ENCODE results near the gene ADGRF5.

The ADGRF5 gene

DNA sequence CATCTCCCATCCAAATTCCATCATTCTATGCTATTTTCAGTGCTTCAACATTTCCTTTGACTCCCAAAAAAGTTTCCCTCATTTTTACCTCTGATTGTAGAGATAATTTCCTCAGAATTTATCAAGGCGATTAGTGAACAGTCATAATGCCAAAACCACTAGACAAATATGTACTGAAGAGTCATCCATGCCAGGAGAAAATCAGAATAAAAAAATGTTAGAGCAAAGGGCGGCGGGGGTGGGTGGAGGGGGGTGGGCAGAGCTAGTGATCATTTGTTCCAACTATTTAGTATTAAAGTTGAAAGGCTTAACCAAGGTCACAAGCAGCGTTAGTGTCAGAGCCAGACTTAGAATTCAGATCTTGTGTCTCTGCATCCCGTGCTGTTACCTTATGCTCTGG is 5.3 kb upstream of the ADGRF5 start:
- no peak for DNase-seq

DNA sequence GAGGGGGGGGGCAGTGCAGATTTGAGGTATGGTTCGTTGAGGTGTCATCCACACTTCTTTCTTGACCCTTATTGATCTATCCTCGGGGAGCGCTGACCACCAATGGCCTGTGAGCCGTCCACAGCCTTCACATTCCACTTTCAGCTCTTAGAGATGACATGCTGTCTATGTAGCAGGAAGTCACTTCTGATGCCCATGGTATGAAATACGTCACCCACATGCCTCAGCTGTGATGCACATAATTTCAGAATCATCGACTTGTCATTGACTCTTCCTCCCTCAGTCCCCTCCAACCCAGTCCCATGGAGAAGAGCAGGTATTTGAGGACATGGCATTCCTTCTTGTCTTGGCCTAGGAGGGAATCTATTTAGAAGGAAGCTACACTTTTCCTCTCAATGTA is 4.7 kb upstream of the ADGRF5 start:
- no peak for DNase-seq

DNA sequence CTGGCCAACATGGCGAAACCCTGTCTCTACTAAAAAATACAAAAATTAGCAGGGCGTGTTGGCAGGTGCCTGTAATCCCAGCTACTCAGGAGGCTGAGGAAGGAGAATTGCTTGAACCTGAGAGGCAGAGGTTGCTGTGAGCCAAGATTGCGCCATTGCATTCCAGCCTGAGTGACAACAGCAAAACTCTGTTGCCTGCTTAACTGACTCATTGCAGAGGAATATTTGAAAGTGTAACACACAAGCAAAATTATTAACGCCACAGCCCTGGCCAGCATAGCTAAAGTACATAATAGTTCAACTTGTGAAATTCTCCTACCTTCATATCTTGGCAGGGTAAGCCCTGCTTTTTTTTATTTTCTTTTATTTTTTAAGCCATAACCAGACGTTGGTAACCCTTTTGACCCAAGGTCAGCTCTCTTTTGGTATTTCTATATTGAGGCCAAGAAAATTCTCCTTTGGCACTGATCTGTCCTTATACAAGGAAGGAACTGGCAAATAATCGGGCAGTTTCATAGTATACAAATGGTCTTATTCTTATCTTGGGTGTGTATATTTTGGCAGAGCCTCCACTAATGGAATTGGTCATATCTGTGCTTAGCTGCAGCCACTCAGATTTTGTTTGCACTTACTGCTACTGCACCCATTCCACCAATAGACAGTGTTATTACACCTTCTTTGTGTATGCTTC is 4.0 kb upstream of the ADGRF5 start:
- no peak for DNase-seq

DNA sequence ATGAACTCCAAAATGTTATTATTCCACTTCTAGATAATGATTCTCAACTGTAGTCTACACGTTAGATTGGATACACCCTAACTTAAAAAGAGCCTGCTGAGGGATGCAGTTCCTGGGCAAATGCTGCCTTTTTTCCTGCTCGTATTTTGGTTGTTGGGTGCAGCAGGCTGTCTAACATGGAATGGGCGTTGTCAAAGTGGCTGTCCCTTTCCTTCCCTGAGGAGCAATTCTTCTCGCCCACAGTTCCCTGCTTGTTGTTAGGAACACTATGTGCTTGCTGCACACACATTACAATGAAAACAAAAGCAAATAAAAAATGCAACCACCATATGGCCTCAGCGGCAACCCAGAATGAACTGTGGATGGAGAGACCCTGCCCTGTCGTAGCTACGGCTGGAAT is 1.7 kb upstream of the ADGRF5 start:
- DNase-seq, result no peak

DNA sequence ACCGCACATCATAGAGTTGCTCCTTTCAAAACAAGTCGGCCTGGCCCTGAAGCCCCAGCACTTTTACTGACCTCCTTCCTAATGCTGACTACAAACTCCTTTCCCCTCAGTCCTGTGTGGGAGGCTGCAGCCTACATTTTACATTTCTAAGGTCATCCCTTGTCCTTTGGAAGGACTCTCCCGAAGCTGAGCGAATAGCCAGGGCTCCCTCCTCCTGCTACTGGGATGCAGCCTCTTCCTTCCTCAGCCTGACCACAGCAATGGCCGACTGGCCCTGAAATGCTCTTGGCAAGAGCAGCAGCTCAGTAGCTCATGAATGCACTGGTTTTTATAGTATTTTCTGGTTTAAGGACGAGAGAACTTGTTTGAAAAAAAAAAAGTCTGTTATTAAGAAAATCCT is 679 bp downstream of the ADGRF5 start:
- DNase-seq, result no peak

DNA sequence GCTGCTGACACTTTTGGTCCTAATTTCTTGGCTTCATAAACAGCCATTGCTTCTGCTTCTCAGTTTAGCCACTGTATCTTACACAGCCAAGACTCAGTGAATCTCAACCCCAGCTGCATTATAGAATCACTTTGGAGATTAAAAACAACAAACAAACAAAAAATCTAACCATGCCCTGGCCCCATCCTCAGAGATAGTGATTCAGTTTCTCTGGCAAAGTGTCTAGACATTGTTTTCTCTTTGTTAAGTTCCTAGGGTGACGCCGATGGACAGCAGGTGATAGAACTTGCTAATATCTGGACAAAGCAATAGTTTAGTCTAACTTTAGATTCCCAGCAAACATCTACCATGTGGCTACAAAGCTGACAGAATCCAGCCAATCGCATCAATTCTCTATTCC is 2.9 kb downstream of the ADGRF5 start:
- DNase-seq, result no peak

DNA sequence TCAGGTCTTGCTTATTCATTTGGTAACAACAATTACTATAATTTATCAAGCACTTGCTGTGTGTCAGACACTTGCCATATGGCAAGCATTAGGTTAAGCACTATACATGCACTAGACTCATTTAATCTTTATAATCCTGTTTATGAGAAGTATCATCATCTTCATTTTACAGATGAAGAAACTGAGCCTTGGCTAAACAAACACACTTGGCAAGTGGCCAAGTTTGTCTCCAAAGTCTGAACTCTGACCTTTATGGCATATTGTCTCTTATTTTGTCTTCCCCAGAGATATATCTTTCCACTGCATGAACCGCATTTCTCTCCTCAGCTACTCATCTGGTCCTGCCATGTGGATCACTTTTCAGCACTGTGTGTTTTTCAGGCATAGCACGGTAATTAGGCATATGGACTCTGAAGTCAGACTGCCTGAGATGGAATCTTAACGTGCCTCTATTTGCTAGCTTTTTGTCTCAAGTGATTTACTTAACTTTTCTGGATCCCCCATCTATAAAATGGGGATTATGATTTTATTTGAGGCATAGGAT is 4.7 kb downstream of the ADGRF5 start:
- DNase-seq, result no peak

DNA sequence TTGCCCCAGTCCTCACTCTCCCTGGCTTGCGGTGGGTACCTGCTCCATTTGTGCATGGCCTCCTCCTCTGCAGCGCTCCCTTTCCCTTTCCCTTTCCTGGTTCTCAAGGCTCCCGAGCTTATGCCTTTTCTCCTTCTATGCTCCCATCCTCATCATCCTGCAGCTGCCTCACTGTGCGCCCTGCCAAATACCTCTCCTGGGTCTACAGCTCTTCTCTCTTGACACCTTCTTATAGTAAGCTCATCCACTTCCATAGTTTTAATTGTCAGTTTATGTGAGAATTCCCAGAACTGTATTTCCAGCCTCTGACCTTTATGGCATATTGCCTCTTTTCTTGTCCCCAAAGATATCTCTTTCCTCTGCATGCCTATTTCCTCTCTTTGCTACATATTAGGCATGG is 5.9 kb downstream of the ADGRF5 start:
- no peak for DNase-seq

DNA sequence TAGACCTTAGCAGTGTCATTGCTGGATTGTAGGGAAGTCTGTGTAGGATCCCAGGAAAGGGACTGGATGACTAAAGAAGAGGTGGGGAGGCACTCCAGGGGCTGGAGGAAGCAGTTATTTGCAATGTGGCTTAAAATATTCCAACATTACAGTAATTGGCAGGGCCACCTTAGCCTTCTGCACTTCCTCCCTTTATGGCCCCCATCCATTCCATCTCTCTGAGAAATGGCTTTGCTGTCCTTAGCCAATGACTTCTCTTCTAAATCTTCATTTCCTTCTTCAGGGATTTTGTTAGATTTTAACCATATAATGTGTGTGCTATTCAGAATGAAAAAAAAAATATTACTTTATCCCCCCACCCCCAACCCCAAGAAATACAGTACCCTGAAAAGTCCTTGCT is 6.4 kb downstream of the ADGRF5 start:
- DNase-seq, result no peak

DNA sequence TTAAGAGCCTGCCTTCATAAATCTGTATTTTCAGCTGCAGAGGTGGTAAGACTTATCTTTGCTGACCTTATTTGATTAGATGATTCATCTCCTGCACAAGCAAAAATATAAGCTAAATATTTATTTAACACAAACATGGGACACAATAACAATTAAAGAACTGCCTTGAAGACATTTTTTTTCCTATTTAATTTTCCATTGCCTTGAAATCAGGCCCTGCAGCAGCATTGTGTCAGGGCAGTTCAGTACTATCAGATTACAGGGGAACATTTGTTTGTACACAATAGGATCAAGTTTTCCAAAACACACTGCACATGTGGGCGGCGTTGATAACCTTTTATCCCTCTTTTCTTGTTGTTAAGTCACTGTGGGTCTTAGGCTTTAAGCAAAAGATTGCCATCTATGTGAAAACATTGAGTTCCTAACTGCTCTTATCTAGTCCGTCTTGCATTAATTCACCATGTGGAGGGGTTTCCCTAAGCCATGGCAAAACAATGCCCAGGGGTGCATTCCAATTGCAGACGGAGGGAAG is 7.4 kb downstream of the ADGRF5 start:
- DNase-seq, result no peak

DNA sequence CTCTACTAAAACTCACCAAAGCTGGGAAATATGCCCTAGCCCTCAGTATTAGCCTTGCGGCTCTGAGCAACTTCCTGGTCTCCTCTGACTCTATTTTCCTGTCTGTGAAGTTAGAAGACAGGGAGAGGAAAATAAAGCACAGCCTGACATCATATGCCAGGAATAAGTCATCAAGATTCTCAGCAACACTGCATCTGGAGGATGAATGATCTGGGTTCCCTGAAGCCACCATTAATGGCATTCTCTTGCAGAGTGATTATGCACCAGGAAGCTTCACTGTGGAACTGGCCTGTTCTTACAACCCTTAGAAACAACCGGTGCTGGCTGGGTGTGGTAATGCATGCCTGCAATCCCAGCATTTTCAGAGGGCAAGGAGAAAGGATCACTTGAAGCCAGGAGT is 12.4 kb downstream of the ADGRF5 start:
- no peak for DNase-seq

DNA sequence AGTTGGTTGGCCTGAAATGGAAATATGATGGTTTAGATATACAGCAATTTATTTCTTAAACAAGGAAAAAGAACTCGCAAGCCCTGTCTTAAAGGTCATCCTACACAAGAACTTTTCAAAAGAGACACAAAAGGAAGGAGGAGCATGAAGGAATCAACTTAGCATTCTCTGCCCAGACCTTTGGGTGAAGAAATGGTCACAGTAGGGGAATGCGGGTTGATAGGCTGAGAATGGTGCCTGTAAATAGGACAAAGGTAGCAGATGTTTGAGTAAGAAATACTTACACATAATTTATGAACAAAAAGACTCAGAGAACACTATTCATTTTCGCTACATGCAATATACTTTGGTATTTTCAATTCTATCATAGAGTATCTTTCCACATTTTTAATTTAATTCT is 15.0 kb downstream of the ADGRF5 start:
- no peak for DNase-seq

DNA sequence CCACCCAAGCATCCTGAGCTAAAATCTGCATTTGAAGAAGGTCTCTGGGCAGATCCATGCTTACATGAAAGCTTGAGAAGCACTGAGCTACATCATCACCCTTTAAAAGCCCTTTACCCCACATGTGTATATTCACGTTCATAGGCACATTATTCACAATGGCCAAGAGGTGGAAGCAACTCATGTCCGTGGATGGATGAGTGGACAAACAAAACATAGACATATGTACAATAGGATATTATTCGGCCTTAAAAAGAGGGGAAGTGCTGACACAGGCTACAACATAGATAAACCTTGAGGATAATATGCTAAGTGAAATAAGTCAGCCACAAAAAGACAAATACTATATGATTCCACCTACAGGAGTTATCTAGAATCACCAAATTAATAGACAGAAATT is 17.6 kb downstream of the ADGRF5 start:
- DNase-seq, result no peak

DNA sequence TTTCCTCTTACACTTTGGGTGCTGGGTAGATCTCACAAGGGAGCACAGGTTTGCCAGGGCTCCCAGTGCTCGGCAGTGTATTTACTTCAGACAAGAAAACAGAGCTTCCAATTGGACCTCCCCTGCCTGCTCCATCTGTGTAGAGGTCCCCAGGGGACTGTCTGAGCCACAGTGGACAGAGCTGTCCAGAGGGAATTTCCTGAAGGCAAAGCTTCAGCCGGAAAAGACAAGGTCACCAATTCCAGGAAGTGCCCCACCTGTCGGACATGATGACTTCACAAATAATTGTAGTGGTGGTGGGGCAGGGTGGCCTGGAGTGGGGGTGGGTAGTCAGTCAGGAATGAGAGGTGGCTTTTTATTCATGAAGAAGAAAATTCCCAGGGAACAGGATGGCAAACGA is 18.6 kb downstream of the ADGRF5 start:
- DNase-seq, result no peak

DNA sequence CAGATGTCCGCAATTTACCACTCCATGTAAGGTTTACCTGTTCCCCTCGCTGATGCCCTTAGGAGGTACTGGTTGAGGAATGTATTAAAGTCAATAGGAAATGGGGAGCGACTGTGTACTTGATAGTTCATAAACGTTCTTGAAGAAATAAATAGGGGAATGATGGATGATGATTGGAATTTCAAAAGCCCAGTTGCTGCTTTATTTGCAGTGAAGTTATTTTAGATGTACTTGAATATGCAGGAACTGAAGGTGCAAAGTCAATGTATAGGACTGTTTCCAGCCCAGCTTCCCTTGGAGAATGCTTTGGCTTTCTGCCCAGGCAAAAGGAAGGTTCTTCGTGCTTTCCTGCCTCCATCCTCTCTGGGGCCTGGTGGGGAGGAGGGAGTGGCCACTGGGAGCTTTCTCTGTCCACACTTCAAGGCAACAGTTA is 19.8 kb downstream of the ADGRF5 start:
- DNase-seq, result no peak

DNA sequence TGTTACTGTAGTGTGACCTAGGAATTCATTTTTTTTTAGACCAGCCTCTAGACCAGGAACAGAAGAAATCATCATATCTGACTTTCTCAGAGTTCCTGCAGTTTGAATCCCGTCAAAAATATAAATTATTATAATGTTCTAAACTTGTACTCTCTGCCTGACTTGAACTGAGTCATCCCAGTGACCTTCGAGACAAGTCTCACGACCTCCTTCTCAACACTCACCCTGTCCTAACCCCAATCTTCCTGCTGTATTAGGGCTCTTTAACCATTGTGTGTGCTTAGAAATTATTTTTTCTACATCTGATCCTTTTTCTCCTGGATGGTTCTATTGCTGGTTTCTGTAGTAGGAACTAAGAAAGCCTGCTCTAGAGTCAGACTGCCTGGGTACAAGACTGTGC is 21.5 kb downstream of the ADGRF5 start:
- DNase-seq, result no peak

DNA sequence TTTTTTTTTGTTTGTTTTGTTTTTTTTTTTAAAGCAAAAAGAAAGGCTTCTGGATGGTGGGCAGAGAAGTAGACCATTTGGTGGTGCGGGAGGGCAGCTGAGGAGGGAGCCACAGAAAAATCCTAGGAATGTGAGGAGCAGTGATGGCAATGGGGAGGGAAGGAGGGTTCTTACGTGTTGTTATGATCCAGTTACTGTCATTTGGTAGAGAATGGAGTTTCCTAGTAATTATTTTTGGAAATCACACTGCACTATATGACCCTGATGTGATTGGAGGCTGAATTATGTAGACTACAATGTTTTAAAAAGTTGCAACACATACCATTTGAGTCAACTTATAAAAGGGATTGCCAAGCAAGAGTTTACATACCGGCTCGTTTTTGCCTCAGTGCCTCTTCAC is 22.1 kb downstream of the ADGRF5 start:
- DNase-seq, result no peak

DNA sequence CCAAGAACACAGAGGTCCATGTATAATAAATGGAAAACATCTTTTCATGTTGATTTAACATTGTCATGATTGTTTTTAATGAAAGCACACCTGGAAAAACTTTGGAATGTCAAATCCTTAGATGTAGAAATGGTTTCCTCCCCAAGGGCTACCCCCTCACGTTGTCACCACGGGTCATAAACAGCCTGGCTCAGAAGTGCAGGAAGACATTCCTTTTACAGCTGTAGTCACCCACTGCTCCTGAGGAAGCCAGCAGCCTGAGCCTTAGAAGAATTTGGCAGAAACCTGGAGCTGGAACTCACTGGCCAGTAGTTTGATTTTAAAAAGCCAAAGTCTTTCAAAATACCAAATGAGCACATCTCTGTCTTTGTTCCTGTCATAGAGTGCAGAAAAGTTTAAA is 23.7 kb downstream of the ADGRF5 start:
- no peak for DNase-seq

DNA sequence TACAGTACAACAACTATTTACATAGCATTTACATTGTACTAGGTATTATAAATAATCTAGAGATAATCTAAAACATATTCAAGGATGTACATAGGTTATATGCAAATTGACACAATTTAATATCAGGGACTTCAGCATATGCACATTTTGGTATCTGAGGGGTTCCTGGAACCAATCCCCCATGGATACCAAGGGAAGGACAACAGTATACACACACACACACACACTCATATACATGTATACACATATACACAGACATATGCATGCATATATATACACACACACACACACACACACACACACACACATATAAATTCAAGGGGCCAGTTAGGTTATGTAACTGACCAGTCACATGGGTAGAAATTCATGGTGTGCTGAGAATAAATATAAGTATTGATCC is 24.9 kb downstream of the ADGRF5 start:
- no peak for DNase-seq

DNA sequence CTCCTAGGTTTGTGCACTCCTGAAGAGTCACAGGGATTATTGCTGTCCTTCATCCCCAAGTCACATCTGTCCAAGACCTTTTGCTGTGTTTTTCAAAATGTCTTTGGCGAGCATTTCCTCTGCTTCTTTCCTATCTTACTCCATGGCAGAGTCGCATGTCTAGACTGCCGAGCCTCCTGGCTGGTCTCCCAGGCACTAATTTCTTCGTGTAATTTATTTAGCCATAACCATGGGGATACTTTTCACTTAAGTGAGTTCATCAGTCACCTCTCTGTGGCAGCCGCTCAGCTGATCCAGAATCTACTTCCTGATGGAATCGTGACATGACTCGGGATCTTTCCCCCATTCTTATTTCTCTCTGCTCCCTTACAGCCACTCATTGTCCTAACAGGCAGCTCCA is 25.8 kb downstream of the ADGRF5 start:
- no peak for DNase-seq

DNA sequence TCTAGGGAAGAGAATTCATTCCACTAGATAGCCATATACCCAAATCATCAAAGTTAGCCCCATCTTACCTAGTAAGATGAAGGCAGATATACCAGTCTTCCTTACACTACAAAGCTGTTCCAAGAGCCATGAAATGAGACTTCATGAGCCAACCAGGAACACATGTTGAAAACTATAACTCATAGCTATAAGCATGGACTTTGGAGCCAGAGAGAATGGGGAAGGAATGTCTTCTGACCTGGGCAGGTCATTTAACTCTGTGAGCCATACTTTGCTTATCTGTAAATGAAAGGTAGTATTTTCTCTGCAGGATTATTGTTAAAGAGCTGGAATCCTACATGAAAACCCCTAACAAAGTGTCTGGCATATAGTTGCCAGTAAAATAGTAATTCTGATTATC is 27.3 kb downstream of the ADGRF5 start:
- DNase-seq, result no peak

DNA sequence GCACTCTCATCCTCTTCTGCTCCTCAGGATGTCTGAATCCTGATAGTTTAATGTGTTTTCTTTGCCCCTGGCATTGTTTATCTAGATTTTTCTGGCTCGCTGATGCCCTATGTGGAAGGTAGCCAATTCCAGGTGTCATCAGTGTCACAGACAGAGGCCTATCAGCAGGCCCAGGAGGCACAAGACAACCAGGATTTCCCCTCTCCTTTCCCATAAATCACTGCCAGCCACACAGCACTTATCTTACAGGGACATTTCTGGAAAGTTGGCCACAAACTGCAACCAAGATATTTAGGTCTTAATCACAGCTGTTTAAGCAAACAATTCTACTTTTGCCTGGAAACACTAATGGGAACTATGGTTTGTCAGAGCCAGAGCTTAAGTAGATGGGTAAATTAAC is 28.1 kb downstream of the ADGRF5 start:
- DNase-seq, result no peak

DNA sequence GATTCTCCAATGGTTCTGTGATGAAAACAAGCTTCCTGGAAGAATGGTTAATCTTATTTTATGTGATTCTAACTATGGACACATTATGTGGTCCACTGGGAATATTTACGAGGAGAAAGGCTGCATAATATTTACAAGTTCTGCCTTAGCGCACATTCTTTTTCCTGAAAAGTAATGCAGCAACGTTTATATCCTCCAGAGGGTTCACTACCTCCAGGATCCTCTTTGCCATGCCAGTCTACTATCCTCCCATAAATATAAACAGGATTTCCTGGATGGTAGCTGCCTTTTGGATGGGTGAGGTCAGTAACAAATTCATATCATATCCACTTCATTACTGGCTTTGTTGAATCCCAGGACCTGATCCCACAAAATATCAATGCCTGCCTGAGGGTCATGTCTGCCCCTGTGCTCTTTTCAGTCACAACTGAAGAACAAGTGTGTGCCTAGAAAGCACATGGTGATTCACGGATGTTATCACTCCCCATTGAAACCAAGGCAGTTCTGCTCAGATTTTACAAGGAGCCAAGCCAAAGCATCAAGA is 30.4 kb downstream of the ADGRF5 start:
- DNase-seq, result no peak

DNA sequence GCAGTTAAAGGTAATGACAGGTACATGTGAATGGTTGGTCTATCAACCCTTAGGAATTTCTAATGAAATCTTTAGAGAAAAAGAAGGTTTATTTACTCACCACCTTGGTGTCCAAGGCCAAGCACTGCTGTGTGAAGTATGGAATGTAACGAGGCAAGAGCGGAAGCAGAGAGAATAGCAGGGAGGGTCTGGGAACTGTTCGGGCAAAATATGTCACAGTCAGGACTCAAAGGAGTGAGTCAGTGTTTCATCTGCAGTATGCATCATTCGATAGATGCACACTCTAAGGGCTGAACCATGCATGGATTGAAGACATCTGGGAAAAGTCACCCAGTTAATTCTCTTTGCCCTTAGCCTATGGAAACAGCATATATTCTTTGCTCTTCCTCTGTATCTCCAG is 33.2 kb downstream of the ADGRF5 start:
- no peak for DNase-seq

DNA sequence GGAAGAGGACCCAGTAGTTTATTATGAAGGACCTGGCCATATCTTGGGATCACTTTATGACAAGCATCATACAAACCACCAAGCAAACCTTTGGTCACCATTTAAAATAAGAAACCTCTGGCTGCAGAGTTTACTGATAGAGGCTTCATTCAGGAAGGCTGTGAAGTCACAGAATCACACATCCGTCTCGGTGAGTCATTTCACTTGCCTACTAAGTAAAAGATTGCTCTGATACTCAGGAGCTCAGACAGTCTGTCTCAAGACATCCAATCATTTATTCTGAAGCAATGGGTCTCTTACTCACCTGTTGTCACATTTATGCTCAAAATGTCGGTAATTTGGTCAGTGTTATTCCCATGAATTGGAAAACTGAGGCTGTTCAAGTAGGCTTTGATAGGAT is 33.7 kb downstream of the ADGRF5 start:
- no peak for DNase-seq
